Measurements from ENCODE around the gene FOXI2. TPM values are rescaled to one million over a fixed set of nuclear protein-coding genes. Genes with fewer than 3 reads are reported as not detected.

The FOXI2 gene
- total RNA-seq, result 0.05 TPM
- 0.25 TPM for polyA plus RNA-seq
- long read RNA-seq, donor 1, result 0 reads
- long read RNA-seq, donor 2, result 0 reads
- long read RNA-seq, donor 3, result 0 reads
- long read RNA-seq, donor 4, result 0 reads
- long read RNA-seq, donor 5, result 0 reads
- long read RNA-seq, donor 6, result 0 reads
- long read RNA-seq, donor 7, result 0 reads
- long read RNA-seq, donor 8, result 0 reads
- long read RNA-seq, donor 9, result 0 reads
- long read RNA-seq, donor 10, result 0 reads

GRCh38 chr10:127736915-127737562 lies at the start of gene FOXI2:
FOXI2 (plus strand) TSS chr10:127737185; CDS start chr10:127737274, 89 bp downstream.
- 3% methylated on average over 66 of the region's 66 CpGs for whole genome bisulfite sequencing
- Histone ChIP-seq H3K9me3 (ENCODE audit: control insufficient read depth in 2 of 2, insufficient read depth in 1 of 2, low read length in 1 of 2) (no peaks in the 10 kb centered on the region), H3K27me3 (ENCODE audit: control insufficient read depth in 2 of 2, insufficient read depth in 1 of 2, low read length in 1 of 2) (peaks cover 54 to 77% of the 10 kb centered on the region in 2 donors), H3K4me3 (ENCODE audit: low read length in 2 of 2) (no peak within 1 kb of the TSS), H3K4me1 (ENCODE audit: control insufficient read depth in 2 of 2, insufficient read depth in 2 of 2, low read length in 2 of 2) (no peaks in the 10 kb centered on the region), H3K36me3 (ENCODE audit: control insufficient read depth in 2 of 2, insufficient read depth in 2 of 2, low read length in 1 of 2) (no peaks in the 10 kb centered on the region), H3K27ac (ENCODE audit: low read depth in 1 of 2, low read length in 1 of 2) (no peak within 1 kb of the TSS)
- no peak for DNase-seq (ENCODE audit: low read depth in 6 of 9, low spot score in 9 of 9)

GRCh38 chr10:127687548-127687947 lies 49.4 kb upstream of the FOXI2 start:
- Histone ChIP-seq H3K4me3 (ENCODE audit: low read length in 2 of 2) (no peak overlapping the region), H3K36me3 (ENCODE audit: control insufficient read depth in 2 of 2, insufficient read depth in 2 of 2, low read length in 1 of 2) (no peaks in the 10 kb centered on the region), H3K4me1 (ENCODE audit: control insufficient read depth in 2 of 2, insufficient read depth in 2 of 2, low read length in 2 of 2) (no peaks in the 10 kb centered on the region), H3K27me3 (ENCODE audit: control insufficient read depth in 2 of 2, insufficient read depth in 1 of 2, low read length in 1 of 2) (no peaks in the 10 kb centered on the region), H3K9me3 (ENCODE audit: control insufficient read depth in 2 of 2, insufficient read depth in 1 of 2, low read length in 1 of 2) (no peaks in the 10 kb centered on the region), H3K27ac (ENCODE audit: low read depth in 1 of 2, low read length in 1 of 2) (no peak overlapping the region)
- 78% methylated on average over 6 of the region's 6 CpGs for WGBS
- DNase-seq (ENCODE audit: low read depth in 6 of 9, low spot score in 9 of 9), result no peak

DNA sequence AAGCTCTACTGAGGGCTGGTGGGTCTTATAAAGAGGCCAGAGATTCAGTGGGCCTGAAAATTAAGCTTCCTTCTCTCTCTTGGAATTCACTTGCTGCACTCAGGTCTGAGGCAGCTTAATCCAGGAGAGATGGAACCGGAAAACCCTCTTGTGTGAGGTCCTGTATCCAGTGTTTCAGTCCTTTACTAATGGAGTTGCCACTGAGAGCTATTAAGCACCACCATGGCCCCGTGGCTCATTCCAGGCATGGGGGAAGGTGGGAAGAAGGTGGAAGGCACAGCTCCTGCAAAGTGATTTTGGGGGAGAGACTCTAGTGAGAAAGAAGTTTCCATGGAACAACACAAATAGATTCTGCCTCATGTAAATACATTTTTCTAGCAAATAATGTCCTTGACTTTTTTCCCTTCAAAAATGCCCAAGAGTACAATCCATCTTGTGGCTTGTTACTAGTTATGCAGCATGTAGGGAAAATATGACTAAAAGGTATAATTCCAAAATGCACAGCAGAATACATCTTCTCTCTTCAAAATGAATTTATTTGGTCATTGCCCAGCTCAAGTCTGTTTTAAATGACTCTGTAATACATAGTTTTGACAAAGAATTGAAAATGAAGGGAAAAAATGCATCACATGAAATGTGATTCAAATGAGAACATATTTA lies 46.7 kb upstream of the FOXI2 start:
- no peak for DNase-seq (ENCODE audit: low read depth in 6 of 9, low spot score in 9 of 9)
- H3K36me3 ChIP-seq (ENCODE audit: control insufficient read depth in 2 of 2, insufficient read depth in 2 of 2, low read length in 1 of 2), result no peaks in the 10 kb centered on the region
- WGBS, result 82% methylated on average over 2 of the region's 2 CpGs
- no peaks in the 10 kb centered on the region for H3K27me3 ChIP-seq (ENCODE audit: control insufficient read depth in 2 of 2, insufficient read depth in 1 of 2, low read length in 1 of 2)
- no peaks in the 10 kb centered on the region for H3K4me1 ChIP-seq (ENCODE audit: control insufficient read depth in 2 of 2, insufficient read depth in 2 of 2, low read length in 2 of 2)
- H3K4me3 ChIP-seq (ENCODE audit: low read length in 2 of 2), result no peak overlapping the region
- no peaks in the 10 kb centered on the region for H3K9me3 ChIP-seq (ENCODE audit: control insufficient read depth in 2 of 2, insufficient read depth in 1 of 2, low read length in 1 of 2)
- H3K27ac ChIP-seq (ENCODE audit: low read depth in 1 of 2, low read length in 1 of 2), result no peak overlapping the region

- H3K4me1 ChIP-seq (ENCODE audit: control insufficient read depth in 2 of 2, insufficient read depth in 2 of 2, low read length in 2 of 2), result no peaks in the 10 kb centered on the region
- no peak overlapping the region for H3K27ac ChIP-seq (ENCODE audit: low read depth in 1 of 2, low read length in 1 of 2)
- no peak overlapping the region for H3K4me3 ChIP-seq (ENCODE audit: low read length in 2 of 2)
- 46% methylated on average over 8 of the region's 8 CpGs for WGBS
- no peaks in the 10 kb centered on the region for H3K27me3 ChIP-seq (ENCODE audit: control insufficient read depth in 2 of 2, insufficient read depth in 1 of 2, low read length in 1 of 2)
- no peaks in the 10 kb centered on the region for H3K9me3 ChIP-seq (ENCODE audit: control insufficient read depth in 2 of 2, insufficient read depth in 1 of 2, low read length in 1 of 2)
- no peaks in the 10 kb centered on the region for H3K36me3 ChIP-seq (ENCODE audit: control insufficient read depth in 2 of 2, insufficient read depth in 2 of 2, low read length in 1 of 2)
- DNase-seq (ENCODE audit: low read depth in 6 of 9, low spot score in 9 of 9), result peak in 4 of 9 donors; percentile 2 to 42 (median 9)
Measured at GRCh38 chr10:127694580-127695193, 42.3 kb upstream of the FOXI2 start.

- no peaks in the 10 kb centered on the region for H3K4me1 ChIP-seq (ENCODE audit: control insufficient read depth in 2 of 2, insufficient read depth in 2 of 2, low read length in 2 of 2)
- H3K27ac ChIP-seq (ENCODE audit: low read depth in 1 of 2, low read length in 1 of 2), result no peak overlapping the region
- WGBS, result 70% methylated on average over 4 of the region's 4 CpGs
- no peaks in the 10 kb centered on the region for H3K36me3 ChIP-seq (ENCODE audit: control insufficient read depth in 2 of 2, insufficient read depth in 2 of 2, low read length in 1 of 2)
- no peaks in the 10 kb centered on the region for H3K27me3 ChIP-seq (ENCODE audit: control insufficient read depth in 2 of 2, insufficient read depth in 1 of 2, low read length in 1 of 2)
- no peak for DNase-seq (ENCODE audit: low read depth in 6 of 9, low spot score in 9 of 9)
- no peak overlapping the region for H3K4me3 ChIP-seq (ENCODE audit: low read length in 2 of 2)
- no peaks in the 10 kb centered on the region for H3K9me3 ChIP-seq (ENCODE audit: control insufficient read depth in 2 of 2, insufficient read depth in 1 of 2, low read length in 1 of 2)
Measured at GRCh38 chr10:127695431-127695830, 41.6 kb upstream of the FOXI2 start.

GRCh38 chr10:127698886-127699285 lies 38.1 kb upstream of the FOXI2 start:
- H3K4me3 ChIP-seq (ENCODE audit: low read length in 2 of 2), result no peak overlapping the region
- 90% methylated on average over 6 of the region's 6 CpGs for WGBS
- no peaks in the 10 kb centered on the region for H3K27me3 ChIP-seq (ENCODE audit: control insufficient read depth in 2 of 2, insufficient read depth in 1 of 2, low read length in 1 of 2)
- H3K36me3 ChIP-seq (ENCODE audit: control insufficient read depth in 2 of 2, insufficient read depth in 2 of 2, low read length in 1 of 2), result no peaks in the 10 kb centered on the region
- no peaks in the 10 kb centered on the region for H3K4me1 ChIP-seq (ENCODE audit: control insufficient read depth in 2 of 2, insufficient read depth in 2 of 2, low read length in 2 of 2)
- no peak for DNase-seq (ENCODE audit: low read depth in 6 of 9, low spot score in 9 of 9)
- no peaks in the 10 kb centered on the region for H3K9me3 ChIP-seq (ENCODE audit: control insufficient read depth in 2 of 2, insufficient read depth in 1 of 2, low read length in 1 of 2)
- no peak overlapping the region for H3K27ac ChIP-seq (ENCODE audit: low read depth in 1 of 2, low read length in 1 of 2)

DNA sequence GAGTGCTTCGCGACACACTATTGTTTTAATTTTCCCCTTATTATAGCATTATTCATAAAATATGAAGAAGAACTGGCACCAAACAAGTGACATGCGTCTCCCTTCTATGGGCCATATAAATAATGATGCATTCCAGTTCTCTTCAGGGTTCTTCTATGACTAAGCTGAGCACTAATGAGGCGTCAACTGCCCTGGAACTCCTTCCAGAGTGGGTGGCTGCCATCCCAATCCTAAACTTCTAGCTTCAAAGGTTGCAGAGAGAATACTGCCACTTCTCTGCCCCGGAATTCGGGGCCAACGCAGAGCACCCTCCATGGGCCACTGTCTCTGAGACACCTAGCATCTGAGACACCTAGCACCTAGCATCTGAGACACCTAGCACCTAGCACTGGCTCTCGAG lies 37.7 kb upstream of the FOXI2 start:
- Histone ChIP-seq H3K36me3 (ENCODE audit: control insufficient read depth in 2 of 2, insufficient read depth in 2 of 2, low read length in 1 of 2) (no peaks in the 10 kb centered on the region), H3K27me3 (ENCODE audit: control insufficient read depth in 2 of 2, insufficient read depth in 1 of 2, low read length in 1 of 2) (no peaks in the 10 kb centered on the region), H3K27ac (ENCODE audit: low read depth in 1 of 2, low read length in 1 of 2) (no peak overlapping the region), H3K9me3 (ENCODE audit: control insufficient read depth in 2 of 2, insufficient read depth in 1 of 2, low read length in 1 of 2) (no peaks in the 10 kb centered on the region), H3K4me3 (ENCODE audit: low read length in 2 of 2) (no peak overlapping the region), H3K4me1 (ENCODE audit: control insufficient read depth in 2 of 2, insufficient read depth in 2 of 2, low read length in 2 of 2) (no peaks in the 10 kb centered on the region)
- 85% methylated on average over 8 of the region's 8 CpGs for WGBS
- DNase-seq (ENCODE audit: low read depth in 6 of 9, low spot score in 9 of 9), result no peak

DNA sequence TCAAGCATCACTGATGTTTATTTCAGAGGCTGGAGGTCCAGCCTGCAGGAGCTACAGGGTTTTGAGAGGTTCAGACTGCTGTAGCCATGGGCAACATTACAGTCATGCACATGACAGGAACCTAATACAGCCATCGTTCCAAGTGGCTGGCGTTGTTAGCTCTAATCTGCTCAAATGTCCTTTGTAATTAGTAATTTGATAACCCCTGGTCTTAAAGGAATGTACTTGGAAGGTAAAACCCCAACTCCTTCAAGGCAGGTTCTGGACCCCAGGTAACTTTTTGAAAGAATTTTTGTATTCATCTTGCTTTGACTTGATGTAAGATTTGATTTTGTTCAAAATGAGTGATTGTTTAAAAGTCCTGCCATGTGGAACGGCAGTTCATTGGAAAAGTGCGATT lies 34.7 kb upstream of the FOXI2 start:
- Histone ChIP-seq H3K4me3 (ENCODE audit: low read length in 2 of 2) (no peak overlapping the region), H3K27me3 (ENCODE audit: control insufficient read depth in 2 of 2, insufficient read depth in 1 of 2, low read length in 1 of 2) (no peaks in the 10 kb centered on the region), H3K27ac (ENCODE audit: low read depth in 1 of 2, low read length in 1 of 2) (no peak overlapping the region), H3K36me3 (ENCODE audit: control insufficient read depth in 2 of 2, insufficient read depth in 2 of 2, low read length in 1 of 2) (no peaks in the 10 kb centered on the region), H3K9me3 (ENCODE audit: control insufficient read depth in 2 of 2, insufficient read depth in 1 of 2, low read length in 1 of 2) (no peaks in the 10 kb centered on the region), H3K4me1 (ENCODE audit: control insufficient read depth in 2 of 2, insufficient read depth in 2 of 2, low read length in 2 of 2) (no peaks in the 10 kb centered on the region)
- DNase-seq (ENCODE audit: low read depth in 6 of 9, low spot score in 9 of 9), result peak in 2 of 9 donors; percentile 5 to 8
- 77% methylated on average over 4 of the region's 4 CpGs for WGBS

GRCh38 chr10:127715249-127715648 lies 21.7 kb upstream of the FOXI2 start:
- 62% methylated on average over 6 of the region's 6 CpGs for WGBS
- no peak for DNase-seq (ENCODE audit: low read depth in 6 of 9, low spot score in 9 of 9)
- no peak overlapping the region for H3K27ac ChIP-seq (ENCODE audit: low read depth in 1 of 2, low read length in 1 of 2)
- H3K27me3 ChIP-seq (ENCODE audit: control insufficient read depth in 2 of 2, insufficient read depth in 1 of 2, low read length in 1 of 2), result no peaks in the 10 kb centered on the region
- H3K36me3 ChIP-seq (ENCODE audit: control insufficient read depth in 2 of 2, insufficient read depth in 2 of 2, low read length in 1 of 2), result no peaks in the 10 kb centered on the region
- no peak overlapping the region for H3K4me3 ChIP-seq (ENCODE audit: low read length in 2 of 2)
- H3K9me3 ChIP-seq (ENCODE audit: control insufficient read depth in 2 of 2, insufficient read depth in 1 of 2, low read length in 1 of 2), result no peaks in the 10 kb centered on the region
- H3K4me1 ChIP-seq (ENCODE audit: control insufficient read depth in 2 of 2, insufficient read depth in 2 of 2, low read length in 2 of 2), result no peaks in the 10 kb centered on the region
